ENCODE data around the gene SLC25A19. TPM values are rescaled to one million over a fixed set of nuclear protein-coding genes. Genes with fewer than 3 reads are reported as not detected.
"Not testable (repeated sequence)": the region's sequence is repeated elsewhere in the genome, so short reads cannot be mapped to it uniquely, and the experiment has no call there.

SLC25A19 gene
- total RNA-seq, 1 donor from 2014 or later = 7.1 TPM

GRCh38 chr17:75262112-75262606 lies 27.1 kb downstream of the SLC25A19 start:
- no peak for DNase-seq (ENCODE audit: low read depth)
- Histone ChIP-seq H3K27me3 (ENCODE audit: control insufficient read depth, insufficient read depth, low read length) (no peaks in the 10 kb centered on the region), H3K4me3 (ENCODE audit: low read depth, low read length) (peak overlapping the region; percentile 98), H3K36me3 (ENCODE audit: control insufficient read depth, insufficient read depth, low read length) (no peaks in the 10 kb centered on the region)
- TF ChIP-seq CTCF (IDR thresholded peaks at IDR 0.05; ENCODE audit: insufficient read depth, low read length, poor library complexity, severe bottlenecking) = no peak

- peak; percentile 44 for DNase-seq (ENCODE audit: low read depth)
- Histone ChIP-seq H3K36me3 (ENCODE audit: control insufficient read depth, insufficient read depth, low read length) (no peaks in the 10 kb centered on the region), H3K27me3 (ENCODE audit: control insufficient read depth, insufficient read depth, low read length) (no peaks in the 10 kb centered on the region), H3K4me3 (ENCODE audit: low read depth, low read length) (peak within 1 kb of the TSS; percentile 98)
- TF ChIP-seq CTCF (IDR thresholded peaks at IDR 0.05; ENCODE audit: insufficient read depth, low read length, poor library complexity, severe bottlenecking) = no peak
These were observed 27.7 kb downstream of the SLC25A19 start, which contains the start of the genes GGA3 and MRPS7 for GRCh38 chr17:75261336-75262111. Gene GGA3 (minus strand): TSS chr17:75261606. CDS start chr17:75261587, 19 bp downstream. Gene MRPS7 (plus strand): TSS chr17:75261879. CDS start chr17:75261901, 22 bp downstream.

GRCh38 chr17:75260641-75261335 lies 28.4 kb downstream of the SLC25A19 start:
- no peak for DNase-seq (ENCODE audit: low read depth)
- H3K36me3 ChIP-seq (ENCODE audit: control insufficient read depth, insufficient read depth, low read length) = no peaks in the 10 kb centered on the region
- no peak for TF ChIP-seq CTCF (IDR thresholded peaks at IDR 0.05; ENCODE audit: insufficient read depth, low read length, poor library complexity, severe bottlenecking)
- H3K27me3 ChIP-seq (ENCODE audit: control insufficient read depth, insufficient read depth, low read length) = no peaks in the 10 kb centered on the region
- peak overlapping the region; percentile 98 for H3K4me3 ChIP-seq (ENCODE audit: low read depth, low read length)

GRCh38 chr17:75257228-75257627 lies 32.0 kb downstream of the SLC25A19 start:
- DNase-seq (ENCODE audit: low read depth); H3K27me3 ChIP-seq (ENCODE audit: control insufficient read depth, insufficient read depth, low read length); H3K36me3 ChIP-seq (ENCODE audit: control insufficient read depth, insufficient read depth, low read length); H3K4me3 ChIP-seq (ENCODE audit: low read depth, low read length): not testable (repeated sequence)

GRCh38 chr17:75255954-75256698 lies 33.1 kb downstream of the SLC25A19 start:
- DNase-seq (ENCODE audit: low read depth); H3K36me3 ChIP-seq (ENCODE audit: control insufficient read depth, insufficient read depth, low read length); H3K4me3 ChIP-seq (ENCODE audit: low read depth, low read length); H3K27me3 ChIP-seq (ENCODE audit: control insufficient read depth, insufficient read depth, low read length): not testable (repeated sequence)

GRCh38 chr17:75252039-75252816 lies 37.0 kb downstream of the SLC25A19 start:
- no peaks in the 10 kb centered on the region for H3K36me3 ChIP-seq (ENCODE audit: control insufficient read depth, insufficient read depth, low read length)
- DNase-seq (ENCODE audit: low read depth) = no peak
- no peak for TF ChIP-seq CTCF (IDR thresholded peaks at IDR 0.05; ENCODE audit: insufficient read depth, low read length, poor library complexity, severe bottlenecking)
- H3K4me3 ChIP-seq (ENCODE audit: low read depth, low read length) = no peak overlapping the region
- H3K27me3 ChIP-seq (ENCODE audit: control insufficient read depth, insufficient read depth, low read length) = no peaks in the 10 kb centered on the region

All from kidney epithelial cell (primary cell).